GM06990 (cell line): ENCODE measurements around the gene LRIT2.

Experiments used
- DNase-seq: peaks from one replicate; pipeline ENCODE4 v3.0.0-alpha.2; 2011; ENCODE audit not compliant: insufficient read length; ENCODE audit errors: extremely low read depth
- H3K27me3 ChIP-seq: replicated peaks from 2 replicates; pipeline ENCODE4 v1.6.0; 2011; ENCODE audit warnings: low read length; ENCODE audit not compliant: control insufficient read depth, insufficient read depth
- H3K36me3 ChIP-seq: 2 replicates; pipeline ENCODE4 v1.5.1; 2011; ENCODE audit warnings: low read length; ENCODE audit not compliant: control insufficient read depth, insufficient read depth
- H3K4me3 ChIP-seq: replicated peaks from 2 replicates; pipeline ENCODE4 v1.5.1; 2011; ENCODE audit warnings: low read depth, mild to moderate bottlenecking, control low read depth, low read length
- TF ChIP-seq, protein P1 (sequence below): IDR thresholded peaks from 2 replicates; pipeline ENCODE4 v1.5.1; 2011; ENCODE audit warnings: low read length, control low read depth, mild to moderate bottlenecking, inconsistent platforms; ENCODE audit not compliant: insufficient read depth, poor library complexity, severe bottlenecking

Gene LRIT2, protein sequence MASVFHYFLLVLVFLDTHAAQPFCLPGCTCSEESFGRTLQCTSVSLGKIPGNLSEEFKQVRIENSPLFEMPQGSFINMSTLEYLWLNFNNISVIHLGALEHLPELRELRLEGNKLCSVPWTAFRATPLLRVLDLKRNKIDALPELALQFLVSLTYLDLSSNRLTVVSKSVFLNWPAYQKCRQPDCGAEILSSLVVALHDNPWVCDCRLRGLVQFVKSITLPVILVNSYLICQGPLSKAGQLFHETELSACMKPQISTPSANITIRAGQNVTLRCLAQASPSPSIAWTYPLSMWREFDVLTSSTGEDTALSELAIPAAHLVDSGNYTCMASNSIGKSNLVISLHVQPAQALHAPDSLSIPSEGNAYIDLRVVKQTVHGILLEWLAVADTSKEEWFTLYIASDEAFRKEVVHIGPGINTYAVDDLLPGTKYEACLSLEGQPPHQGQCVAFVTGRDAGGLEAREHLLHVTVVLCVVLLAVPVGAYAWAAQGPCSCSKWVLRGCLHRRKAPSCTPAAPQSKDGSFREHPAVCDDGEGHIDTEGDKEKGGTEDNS

DNA sequence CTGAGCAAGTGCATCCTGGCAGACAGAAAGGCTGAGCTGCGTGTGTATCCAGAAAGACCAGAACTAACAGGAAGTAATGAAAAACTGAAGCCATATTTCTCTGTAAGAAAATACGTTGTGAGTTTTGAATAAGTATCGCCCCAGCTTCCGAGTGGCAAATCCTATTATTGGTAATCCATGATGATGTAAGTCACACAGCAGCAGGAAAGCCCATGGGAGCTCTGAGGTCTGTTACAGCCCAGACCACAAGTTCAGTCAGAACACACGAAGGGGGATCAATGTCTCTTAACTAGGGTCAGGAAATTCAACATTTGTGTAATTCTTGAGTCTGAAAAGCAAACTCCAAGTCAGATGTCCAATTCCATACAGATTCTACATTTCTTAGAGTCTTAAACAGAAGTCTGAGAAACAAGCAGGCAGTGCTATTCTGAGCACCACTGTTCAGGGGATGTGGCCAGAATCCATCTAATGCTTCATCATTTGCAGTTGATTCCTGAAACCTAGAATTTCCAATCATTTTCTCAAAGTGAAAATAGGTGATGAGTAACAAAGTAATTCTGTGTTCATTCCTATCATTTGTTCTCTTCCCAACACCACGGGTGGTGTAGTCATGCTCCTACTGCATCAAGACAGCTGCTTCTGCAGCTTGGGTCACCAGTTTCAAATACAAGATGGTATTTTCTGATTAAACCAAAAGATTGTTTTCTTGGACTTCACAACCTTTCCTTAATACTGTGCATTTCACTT lies at the start of gene LRIT2:
TSS of gene LRIT2 (minus strand) at position 118 of the 747 bp plus-strand sequence. CDS start at position 94, 24 bp downstream.
- no peak within 1 kb of the TSS for H3K4me3 ChIP-seq
- no peaks in the 10 kb centered on the region for H3K36me3 ChIP-seq
- H3K27me3 ChIP-seq, result no peaks in the 10 kb centered on the region
- TF ChIP-seq, protein P1, sequence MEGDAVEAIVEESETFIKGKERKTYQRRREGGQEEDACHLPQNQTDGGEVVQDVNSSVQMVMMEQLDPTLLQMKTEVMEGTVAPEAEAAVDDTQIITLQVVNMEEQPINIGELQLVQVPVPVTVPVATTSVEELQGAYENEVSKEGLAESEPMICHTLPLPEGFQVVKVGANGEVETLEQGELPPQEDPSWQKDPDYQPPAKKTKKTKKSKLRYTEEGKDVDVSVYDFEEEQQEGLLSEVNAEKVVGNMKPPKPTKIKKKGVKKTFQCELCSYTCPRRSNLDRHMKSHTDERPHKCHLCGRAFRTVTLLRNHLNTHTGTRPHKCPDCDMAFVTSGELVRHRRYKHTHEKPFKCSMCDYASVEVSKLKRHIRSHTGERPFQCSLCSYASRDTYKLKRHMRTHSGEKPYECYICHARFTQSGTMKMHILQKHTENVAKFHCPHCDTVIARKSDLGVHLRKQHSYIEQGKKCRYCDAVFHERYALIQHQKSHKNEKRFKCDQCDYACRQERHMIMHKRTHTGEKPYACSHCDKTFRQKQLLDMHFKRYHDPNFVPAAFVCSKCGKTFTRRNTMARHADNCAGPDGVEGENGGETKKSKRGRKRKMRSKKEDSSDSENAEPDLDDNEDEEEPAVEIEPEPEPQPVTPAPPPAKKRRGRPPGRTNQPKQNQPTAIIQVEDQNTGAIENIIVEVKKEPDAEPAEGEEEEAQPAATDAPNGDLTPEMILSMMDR, result no peak
- no peak for DNase-seq

DNA sequence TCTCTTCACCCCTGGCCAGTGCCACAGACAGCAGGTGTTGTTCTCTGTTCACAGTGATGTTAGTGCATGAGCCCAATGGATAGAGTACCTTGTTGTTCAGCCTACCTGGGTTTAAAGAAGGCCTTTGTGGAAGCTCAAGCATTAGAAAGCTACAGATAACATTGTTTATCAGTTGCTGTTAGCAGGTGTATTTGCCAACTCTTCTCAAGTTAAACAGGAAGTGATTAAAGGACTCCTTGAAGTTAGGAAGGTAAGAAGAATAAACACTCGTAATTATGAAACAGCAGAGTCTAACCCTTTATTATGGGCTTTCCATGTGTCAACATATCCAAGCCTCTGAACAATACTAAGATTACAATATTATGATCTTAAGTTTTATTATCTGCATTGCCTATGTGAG lies 45.4 kb upstream of the LRIT2 start:
- TF ChIP-seq, protein P1, result no peak
- no peaks in the 10 kb centered on the region; the same call in 1 of the 2 replicates for H3K27me3 ChIP-seq
- DNase-seq, result no peak
- H3K36me3 ChIP-seq, result no peaks in the 10 kb centered on the region
- H3K4me3 ChIP-seq, result no peak overlapping the region

DNA sequence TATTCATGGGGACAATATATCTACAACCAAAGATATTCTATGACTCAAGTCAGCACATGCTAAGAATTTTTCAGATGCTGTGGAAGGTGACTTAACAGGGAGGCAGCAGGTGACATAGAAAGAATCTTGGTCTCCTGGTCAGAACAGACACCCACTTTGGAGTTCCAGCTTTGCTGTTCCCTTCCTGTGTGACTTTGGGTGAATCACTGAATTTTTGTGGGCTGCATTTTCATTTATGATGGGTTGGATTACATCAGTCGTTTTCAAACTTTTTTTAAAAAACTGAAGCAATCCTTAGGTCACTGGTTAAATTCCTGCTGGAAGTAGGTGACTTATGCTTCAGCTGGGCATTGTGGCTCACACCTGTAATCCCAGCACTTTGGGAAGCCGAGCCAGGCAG lies 44.4 kb upstream of the LRIT2 start:
- Histone ChIP-seq H3K27me3 (no peaks in the 10 kb centered on the region; the same call in 1 of the 2 replicates), H3K4me3 (no peak overlapping the region), H3K36me3 (no peaks in the 10 kb centered on the region)
- no peak for DNase-seq
- TF ChIP-seq, protein P1, result no peak

DNA sequence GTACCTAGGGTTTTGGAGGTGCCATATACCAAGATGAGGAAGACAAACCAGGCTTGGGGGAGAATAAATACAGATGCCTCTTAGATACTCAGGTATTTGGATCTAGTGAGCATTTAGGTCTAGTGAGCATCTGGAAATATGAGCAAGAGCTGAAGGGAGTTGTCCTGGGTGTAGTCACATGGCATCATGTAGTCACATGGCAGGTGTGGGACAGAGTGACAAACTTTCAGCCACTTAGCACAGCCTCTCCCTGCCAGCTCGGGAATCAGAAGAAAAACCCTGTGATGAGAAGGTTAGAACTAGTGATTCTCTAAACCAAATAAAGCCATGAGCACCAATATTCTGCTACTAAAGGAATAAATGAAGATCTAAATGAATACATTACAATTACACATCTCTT lies 43.8 kb upstream of the LRIT2 start:
- H3K27me3 ChIP-seq, result no peaks in the 10 kb centered on the region; the same call in 1 of the 2 replicates
- H3K36me3 ChIP-seq, result no peaks in the 10 kb centered on the region
- TF ChIP-seq, protein P1, result no peak
- DNase-seq, result no peak
- no peak overlapping the region for H3K4me3 ChIP-seq

DNA sequence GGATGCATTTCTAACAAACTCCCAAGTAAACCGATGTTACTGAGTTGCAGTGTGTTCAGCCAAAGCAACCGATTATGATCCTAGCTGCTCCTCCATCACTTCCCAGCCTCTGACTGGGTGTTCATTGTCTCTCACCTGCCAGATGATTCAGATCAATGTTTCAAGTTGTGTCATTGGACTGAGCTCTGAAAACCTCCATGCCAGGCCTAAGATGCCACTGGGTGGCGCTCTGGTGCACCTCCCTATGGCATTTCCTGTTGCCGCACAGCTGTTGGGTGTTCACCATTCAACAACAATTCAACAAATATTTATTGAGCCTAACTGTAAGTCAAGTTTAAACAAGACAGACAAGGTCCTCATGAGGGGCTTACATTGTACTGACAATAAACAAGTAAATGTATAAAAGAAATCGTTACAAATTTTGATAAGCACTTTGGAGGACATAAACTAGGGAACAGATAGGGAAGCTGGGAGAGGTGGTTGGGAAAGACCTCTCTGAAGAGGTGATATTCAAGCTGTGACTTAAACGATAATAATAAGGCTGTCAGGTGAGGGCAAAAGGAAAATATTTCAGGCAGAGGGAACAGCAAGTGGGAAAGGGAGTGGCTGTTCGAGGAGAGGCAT lies 42.3 kb upstream of the LRIT2 start:
- no peak overlapping the region for H3K4me3 ChIP-seq
- TF ChIP-seq, protein P1, result peak; percentile 81
- no peaks in the 10 kb centered on the region; the same call in 1 of the 2 replicates for H3K27me3 ChIP-seq
- DNase-seq, result peak; percentile 23
- H3K36me3 ChIP-seq, result no peaks in the 10 kb centered on the region
